Hepatocyte (in vitro differentiated cells): Measurements from ENCODE around the gene STX8. TPM values are rescaled to one million over a fixed set of nuclear protein-coding genes. Genes with fewer than 3 reads are reported as not detected.

ENCODE experiments used
- DNase-seq: peaks from one replicate; pipeline ENCODE4 v3.0.0-alpha.2; 2016; ENCODE audit warnings: low spot score
- H2AFZ ChIP-seq: fragments of 200-600 bp; sonication (generic); 2 replicates; pipeline ENCODE4 v1.6.0; 2016; ENCODE audit warnings: antibody characterized with exemption, mild to moderate bottlenecking
- H3K27ac ChIP-seq: fragments of 200-600 bp; sonication (generic); 2 replicates; pipeline ENCODE4 v1.5.1; 2016; ENCODE audit warnings: mild to moderate bottlenecking
- H3K27me3 ChIP-seq: fragments of 200-600 bp; sonication (generic); 2 replicates; pipeline ENCODE4 v1.6.1; 2016
- H3K36me3 ChIP-seq: fragments of 200-600 bp; sonication (generic); replicated peaks from 2 replicates; pipeline ENCODE4 v1.5.1; 2016; ENCODE audit warnings: low read depth; ENCODE audit not compliant: insufficient read depth
- H3K4me1 ChIP-seq: fragments of 200-600 bp; sonication (generic); 2 replicates; pipeline ENCODE4 v1.5.1; 2016; ENCODE audit warnings: mild to moderate bottlenecking, moderate library complexity; ENCODE audit not compliant: insufficient read depth
- H3K4me2 ChIP-seq: fragments of 200-600 bp; sonication (generic); 2 replicates; pipeline ENCODE4 v1.6.0; 2016
- H3K4me3 ChIP-seq: fragments of 200-600 bp; sonication (generic); 2 replicates; pipeline ENCODE4 v1.5.1; 2016; ENCODE audit warnings: mild to moderate bottlenecking
- H3K79me2 ChIP-seq: fragments of 200-600 bp; sonication (generic); 2 replicates; pipeline ENCODE4 v1.6.0; 2017; ENCODE audit warnings: mild to moderate bottlenecking
- H3K9me2 ChIP-seq: fragments of 200-600 bp; sonication (generic); replicated peaks from 2 replicates; pipeline ENCODE4 v1.6.0; 2017; ENCODE audit warnings: mild to moderate bottlenecking; ENCODE audit not compliant: insufficient read depth
- H3K9me3 ChIP-seq: fragments of 200-600 bp; sonication (generic); 2 replicates; pipeline ENCODE4 v1.5.1; 2016; ENCODE audit warnings: low read depth, mild to moderate bottlenecking
- H4K20me1 ChIP-seq: fragments of 200-600 bp; sonication (generic); 2 replicates; pipeline ENCODE4 v1.6.0; 2016; ENCODE audit warnings: mild to moderate bottlenecking; ENCODE audit not compliant: insufficient read depth, poor library complexity, severe bottlenecking
- CTCF ChIP-seq: fragments of 200-600 bp; sonication (generic); IDR thresholded peaks from 2 replicates; pipeline ENCODE4 v1.5.1; 2016; ENCODE audit warnings: antibody characterized with exemption, mild to moderate bottlenecking; ENCODE audit not compliant: poor library complexity
- EZH2 ChIP-seq: fragments of 200-600 bp; sonication (generic); IDR thresholded peaks from 2 replicates; pipeline ENCODE4 v1.6.1; 2016; ENCODE audit warnings: antibody characterized with exemption, mild to moderate bottlenecking, borderline replicate concordance
- EZH2phosphoT487 ChIP-seq: fragments of 200-600 bp; sonication (generic); IDR thresholded peaks from one replicate; pipeline ENCODE4 v1.6.1; 2018; ENCODE audit warnings: antibody characterized with exemption, mild to moderate bottlenecking, low read depth, moderate library complexity; ENCODE audit not compliant: unreplicated experiment, severe bottlenecking
- WGBS: methylation state at CpG from one replicate; pipeline ENCODE4 v1.1.6; 2016; ENCODE audit warnings: low lambda C conversion rate; ENCODE audit errors: missing lambda C conversion rate; 5-methylcytosine and 5-hydroxymethylcytosine counted together
- polyA plus RNA-seq: library from polyadenylated mRNA; unstranded; fragments of >200 nt; fragmentation: Nextera tagmentation; extraction: Ambion mirVana; gene quantifications from 2 replicates; pipeline ENCODE4 v1.2.1, GENCODE V29; 2016
- total RNA-seq: library from RNA; depleted of rRNA; stranded (reverse); fragments of >200 nt; gene quantifications from 2 replicates; pipeline ENCODE4 v1.2.3, GENCODE V29; 2014

Gene STX8
- total and polyA plus RNA-seq, 2 experiments from 2014 or later = 40.6 to 64.7 TPM

GRCh38 chr17:9409878-9410277 lies 165.7 kb downstream of the STX8 start:
- no peaks in the 10 kb centered on the region for H3K79me2 ChIP-seq
- TF ChIP-seq CTCF (no peak), EZH2phosphoT487 (no peak), EZH2 (no peak)
- H3K27me3 ChIP-seq = no peaks in the 10 kb centered on the region
- whole genome bisulfite sequencing = 72% methylated on average over 4 of the region's 4 CpGs
- H3K27ac ChIP-seq = no peak overlapping the region
- no peaks in the 10 kb centered on the region for H3K9me3 ChIP-seq
- no peak for DNase-seq
- no peaks in the 10 kb centered on the region for H4K20me1 ChIP-seq
- no peak overlapping the region for H3K4me2 ChIP-seq
- H3K9me2 ChIP-seq = no peaks in the 10 kb centered on the region
- H2AFZ ChIP-seq = no peak overlapping the region
- peaks cover 10% of the 10 kb centered on the region for H3K4me1 ChIP-seq
- no peaks in the 10 kb centered on the region for H3K36me3 ChIP-seq
- H3K4me3 ChIP-seq = no peak overlapping the region

GRCh38 chr17:9408868-9409829 lies 166.5 kb downstream of the STX8 start:
- TF ChIP-seq CTCF = no peak
- no peak for TF ChIP-seq EZH2
- no peak for TF ChIP-seq EZH2phosphoT487
- H3K27me3 ChIP-seq = no peaks in the 10 kb centered on the region
- no peaks in the 10 kb centered on the region for H3K79me2 ChIP-seq
- no peaks in the 10 kb centered on the region for H3K36me3 ChIP-seq
- H3K4me1 ChIP-seq = peaks cover 10% of the 10 kb centered on the region
- H3K4me3 ChIP-seq = no peak overlapping the region
- no peaks in the 10 kb centered on the region for H3K9me3 ChIP-seq
- H2AFZ ChIP-seq = no peak overlapping the region
- no peaks in the 10 kb centered on the region for H4K20me1 ChIP-seq
- H3K27ac ChIP-seq = no peak overlapping the region
- H3K9me2 ChIP-seq = no peaks in the 10 kb centered on the region
- 57% methylated on average over 12 of the region's 12 CpGs for WGBS
- no peak for DNase-seq
- peak overlapping the region; percentile 7 for H3K4me2 ChIP-seq

- Histone ChIP-seq H3K4me3 (no peak overlapping the region), H3K79me2 (no peaks in the 10 kb centered on the region), H3K9me2 (no peaks in the 10 kb centered on the region), H3K4me2 (no peak overlapping the region), H3K4me1 (peaks cover 10% of the 10 kb centered on the region), H3K36me3 (no peaks in the 10 kb centered on the region), H3K27ac (no peak overlapping the region), H3K27me3 (no peaks in the 10 kb centered on the region), H4K20me1 (no peaks in the 10 kb centered on the region), H3K9me3 (no peaks in the 10 kb centered on the region), H2AFZ (no peak overlapping the region)
- TF ChIP-seq EZH2 (no peak), CTCF (no peak), EZH2phosphoT487 (no peak)
- 96% methylated on average over 1 of the region's 1 CpG for WGBS
- DNase-seq = no peak
Measured at GRCh38 chr17:9408381-9408780, 167.2 kb downstream of the STX8 start.
